SK-N-SH (cell line): Measurements from ENCODE around the gene EYA3. TPM values are rescaled to one million over a fixed set of nuclear protein-coding genes. Genes with fewer than 3 reads are reported as not detected.
A peak's percentile ranks its signal among the peaks of the same experiment; 100 is the strongest.

Experiments used
- CTCF ChIA-PET: fragments of 300-600, 350-600 bp; formaldehyde crosslinking; extraction: SDS; loops from one replicate; lab custom pipeline; 2021; lab: Yijun Ruan, JAX
- POLR2A ChIA-PET: fragments of 350-600 bp; sonication (Branson Sonifier 250); formaldehyde crosslinking; extraction: SDS; loops from one replicate; lab custom pipeline; 2020; ENCODE audit warnings: antibody characterized with exemption, inconsistent platforms; lab: Yijun Ruan, JAX
- DNase-seq: peaks from one replicate; pipeline ENCODE4 v3.0.0; 2012
- H2AFZ ChIP-seq: fragments of 200-600 bp; sonication (generic); 2 replicates; pipeline ENCODE4 v1.8.1; 2016; ENCODE audit warnings: antibody characterized with exemption, mild to moderate bottlenecking, low read depth
- H3F3A ChIP-seq: fragments of 200-600 bp; sonication (generic); replicated peaks from 2 replicates; pipeline ENCODE3; 2016; ENCODE audit warnings: antibody characterized with exemption, mild to moderate bottlenecking; ENCODE audit not compliant: insufficient read depth
- H3K27ac ChIP-seq, 2 experiments: fragments of 200-500 bp in 1 of 2; fragments of 200-600 bp in 1 of 2; sonication (Bioruptor generic) in 1 of 2; sonication (generic), shearing (Covaris generic) in 1 of 2; 2 replicates each; pipeline versions ENCODE4 v1.5.1 to v1.6.1; 2014 to 2016; ENCODE audit warnings: low read depth in 2 of 2, inconsistent platforms in 1 of 2, low read length in 1 of 2, mild to moderate bottlenecking in 1 of 2, mixed read lengths in 1 of 2
- H3K27me3 ChIP-seq: fragments of 200-600 bp; sonication (generic), shearing (Covaris generic); 2 replicates; pipeline ENCODE4 v1.6.1; 2016; ENCODE audit warnings: mixed run types; ENCODE audit not compliant: insufficient read depth
- H3K36me3 ChIP-seq, 2 experiments: fragments of 200-500 bp in 1 of 2; fragments of 200-600 bp in 1 of 2; sonication (Bioruptor generic) in 1 of 2; sonication (generic) in 1 of 2; replicated peaks in 1 of 2; 2 replicates each; pipeline versions ENCODE3 to v1.5.1; 2014 to 2016; ENCODE audit warnings: low read length in 1 of 2, mild to moderate bottlenecking in 1 of 2; ENCODE audit not compliant: insufficient read depth in 2 of 2, control insufficient read depth in 1 of 2
- H3K4me1 ChIP-seq, 2 experiments: fragments of 200-500 bp in 1 of 2; fragments of 200-600 bp in 1 of 2; sonication (Bioruptor generic) in 1 of 2; sonication (generic), shearing (Covaris generic) in 1 of 2; 2 replicates each; pipeline versions ENCODE4 v1.5.1 to v1.6.1; 2014 to 2016; ENCODE audit warnings: low read depth in 1 of 2, low read length in 1 of 2, mixed run types in 1 of 2; ENCODE audit not compliant: insufficient read depth in 2 of 2, control insufficient read depth in 1 of 2
- H3K4me2 ChIP-seq: fragments of 200-600 bp; sonication (generic), shearing (Covaris generic); 2 replicates; pipeline ENCODE4 v1.6.1; 2017; ENCODE audit warnings: mixed run types
- H3K4me3 ChIP-seq, 2 experiments: fragments of 200-500 bp in 1 of 2; fragments of 200-600 bp in 1 of 2; sonication (Bioruptor generic) in 1 of 2; sonication (generic), shearing (Covaris generic) in 1 of 2; 2 replicates each; pipeline versions ENCODE4 v1.5.1 to v1.8.1; 2014 to 2016; ENCODE audit warnings: low read depth in 2 of 2, inconsistent platforms in 1 of 2, low read length in 1 of 2, mild to moderate bottlenecking in 1 of 2, mixed read lengths in 1 of 2, moderate library complexity in 1 of 2
- H3K79me2 ChIP-seq: fragments of 200-600 bp; sonication (generic); 2 replicates; pipeline ENCODE4 v1.8.1; 2017; ENCODE audit warnings: mild to moderate bottlenecking; ENCODE audit not compliant: insufficient read depth
- H3K9ac ChIP-seq: fragments of 200-600 bp; sonication (generic); 2 replicates; pipeline ENCODE4 v1.6.1; 2017; ENCODE audit warnings: mixed run types
- H3K9me2 ChIP-seq: fragments of 200-600 bp; sonication (generic); 2 replicates; pipeline ENCODE4 v1.6.1; 2017; ENCODE audit warnings: mixed run types
- H3K9me3 ChIP-seq: fragments of 200-600 bp; sonication (generic); 2 replicates; pipeline ENCODE4 v1.6.1; 2017; ENCODE audit warnings: mixed run types, mild to moderate bottlenecking, moderate library complexity
- H4K20me1 ChIP-seq: fragments of 200-600 bp; sonication (generic); 2 replicates; pipeline ENCODE4 v1.6.1; 2017; ENCODE audit warnings: mild to moderate bottlenecking, mixed run types; ENCODE audit not compliant: insufficient read depth
- CTCF ChIP-seq: fragments of 200-600 bp; sonication (generic); IDR thresholded peaks from 2 replicates; pipeline ENCODE4 v1.6.1; 2017; ENCODE audit warnings: antibody characterized with exemption, mild to moderate bottlenecking, moderate library complexity
- ELF1 ChIP-seq: IDR thresholded peaks from 2 replicates; pipeline ENCODE4 v1.4.0; 2012
- EZH2phosphoT487 ChIP-seq: fragments of 200-600 bp; sonication (generic); IDR thresholded peaks from 2 replicates; pipeline ENCODE4 v1.6.1; 2017; ENCODE audit warnings: low read depth, mixed run types, mild to moderate bottlenecking, antibody characterized with exemption, moderate library complexity, borderline replicate concordance
- FOXM1 ChIP-seq: IDR thresholded peaks from 2 replicates; pipeline ENCODE4 v1.4.0; 2012; ENCODE audit warnings: low read depth, mild to moderate bottlenecking
- GATA2 ChIP-seq: sonication (generic); formaldehyde crosslinking; IDR thresholded peaks from 2 replicates; pipeline ENCODE4 v1.5.0; 2020; ENCODE audit warnings: mild to moderate bottlenecking, missing genetic modification reagents
- JUND ChIP-seq: IDR thresholded peaks from 2 replicates; pipeline ENCODE4 v1.4.0; 2012
- MXI1 ChIP-seq: IDR thresholded peaks from 2 replicates; pipeline ENCODE4 v1.6.1; 2012; ENCODE audit warnings: mild to moderate bottlenecking, low read depth, low read length, improper control_type of control experiment
- POLR2AphosphoS5 ChIP-seq: IDR thresholded peaks from 2 replicates; pipeline ENCODE4 v1.6.1; 2012; ENCODE audit warnings: low read depth, low read length
- RAD21 ChIP-seq: IDR thresholded peaks from 2 replicates; pipeline ENCODE4 v1.6.1; 2012; ENCODE audit warnings: mild to moderate bottlenecking, low read length
- REST ChIP-seq: IDR thresholded peaks from 2 replicates; pipeline ENCODE4 v1.6.1; 2012; ENCODE audit warnings: mild to moderate bottlenecking, low read depth, low read length, moderate library complexity
- TAF1 ChIP-seq: IDR thresholded peaks from 2 replicates; pipeline ENCODE4 v1.6.1; 2012; ENCODE audit warnings: low read depth, mild to moderate bottlenecking, low read length, moderate library complexity, borderline replicate concordance
- TCF12 ChIP-seq: IDR thresholded peaks from 2 replicates; pipeline ENCODE4 v1.4.0; 2012
- WGBS: methylation state at CpG from one replicate; pipeline ENCODE4 v1.1.6; 2017; ENCODE audit warnings: low lambda C conversion rate; 5-methylcytosine and 5-hydroxymethylcytosine counted together
- polyA plus RNA-seq, 3 experiments: library from polyadenylated mRNA; depleted of rRNA; stranded (reverse); fragments of >200 nt; gene quantifications; 2 replicates each; pipeline ENCODE4 v1.2.3, GENCODE V29; 2012
- TF ChIP-seq, protein P1 (sequence below): fragments of 150-350 bp; IDR thresholded peaks from 2 replicates; pipeline ENCODE4 v1.6.1; 2016; ENCODE audit warnings: mild to moderate bottlenecking, low read depth, low read length

Gene EYA3
- polyA plus RNA-seq, 1 of the 3 experiments (the other 2 are of a cell fraction) = 6.5 TPM

- no peak overlapping the region for H3K4me2 ChIP-seq
- H3K9ac ChIP-seq = no peak overlapping the region
- H4K20me1 ChIP-seq = no peaks in the 10 kb centered on the region
- peaks cover 42 to 44% of the 10 kb centered on the region in 2 experiments for H3K36me3 ChIP-seq
- CTCF ChIA-PET = interaction anchor here (0.8 to 0.9 kb wide), 2 partner anchors 9 to 10 kb away, joined by 3 read pairs; no protein-coding TSS in a partner anchor
- H2AFZ ChIP-seq = no peak overlapping the region
- POLR2A ChIA-PET = no interaction called here
- H3F3A ChIP-seq = peaks cover 4% of the 10 kb centered on the region
- no peaks in the 10 kb centered on the region for H3K27me3 ChIP-seq
- H3K4me1 ChIP-seq = peaks cover 4 to 15% of the 10 kb centered on the region in 2 experiments; a peak in 3 of 4 replicates
- no peaks in the 10 kb centered on the region for H3K9me3 ChIP-seq
- H3K4me3 ChIP-seq = no peak overlapping the region
- TF ChIP-seq ELF1 = no peak
- TF ChIP-seq REST = no peak
- no peak for TF ChIP-seq CTCF
- no peak for TF ChIP-seq MXI1
- TF ChIP-seq POLR2AphosphoS5 = no peak
- no peak for TF ChIP-seq EZH2phosphoT487
- no peak for TF ChIP-seq FOXM1
- TF ChIP-seq JUND = no peak
- no peak for TF ChIP-seq GATA2 (CRISPR knock-in tag)
- peaks cover 4% of the 10 kb centered on the region; the same call in 1 of the 2 replicates for H3K79me2 ChIP-seq
- no peaks in the 10 kb centered on the region for H3K9me2 ChIP-seq
- H3K27ac ChIP-seq = peak overlapping the region; percentile 39 to 80
- DNase-seq = no peak
Observed at GRCh38 chr1:28037206-28037605, 51.2 kb downstream of the EYA3 start.

- Histone ChIP-seq H3K4me1 (peaks cover 4 to 15% of the 10 kb centered on the region in 2 experiments; a peak in 3 of 4 replicates), H4K20me1 (no peaks in the 10 kb centered on the region), H3K9ac (no peak overlapping the region), H3K27ac (peak overlapping the region; percentile 39 to 80; a peak in 3 of 4 replicates), H3K4me2 (no peak overlapping the region), H3K4me3 (no peak overlapping the region), H3K9me2 (no peaks in the 10 kb centered on the region), H3F3A (peaks cover 4% of the 10 kb centered on the region), H3K79me2 (peaks cover 12% of the 10 kb centered on the region; the same call in 1 of the 2 replicates), H3K36me3 (peaks cover 37% of the 10 kb centered on the region in 2 experiments), H3K9me3 (no peaks in the 10 kb centered on the region), H2AFZ (no peak overlapping the region), H3K27me3 (no peaks in the 10 kb centered on the region)
- WGBS = 96% methylated on average over 2 of the region's 2 CpGs
- ChIA-PET POLR2A (no interaction called here), CTCF (interaction anchor here (0.8 kb wide), 1 partner anchor 9 kb away, joined by 3 read pairs; no protein-coding TSS in a partner anchor)
- DNase-seq = no peak
- TF ChIP-seq TAF1 (no peak), RAD21 (peak; percentile 54), CTCF (peak; percentile 18; the same call in 1 of the 2 replicates), TCF12 (no peak)
- TF ChIP-seq, protein P1, sequence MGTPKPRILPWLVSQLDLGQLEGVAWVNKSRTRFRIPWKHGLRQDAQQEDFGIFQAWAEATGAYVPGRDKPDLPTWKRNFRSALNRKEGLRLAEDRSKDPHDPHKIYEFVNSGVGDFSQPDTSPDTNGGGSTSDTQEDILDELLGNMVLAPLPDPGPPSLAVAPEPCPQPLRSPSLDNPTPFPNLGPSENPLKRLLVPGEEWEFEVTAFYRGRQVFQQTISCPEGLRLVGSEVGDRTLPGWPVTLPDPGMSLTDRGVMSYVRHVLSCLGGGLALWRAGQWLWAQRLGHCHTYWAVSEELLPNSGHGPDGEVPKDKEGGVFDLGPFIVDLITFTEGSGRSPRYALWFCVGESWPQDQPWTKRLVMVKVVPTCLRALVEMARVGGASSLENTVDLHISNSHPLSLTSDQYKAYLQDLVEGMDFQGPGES = no peak
Observed at GRCh38 chr1:28036431-28036830, 52.0 kb downstream of the EYA3 start.
